K562 (cell line): Measurements from ENCODE around the gene GALNS.

Experiments used
- CEBPB ChIP-seq: fragments of 450-650 bp; IDR thresholded peaks from 2 replicates; pipeline ENCODE4 v1.6.1; 2016; ENCODE audit warnings: missing genetic modification characterization, missing compliant biosample characterization
- EZH2 ChIP-seq: IDR thresholded peaks from 2 replicates; pipeline ENCODE4 v1.6.1; 2012; ENCODE audit warnings: low read depth, mild to moderate bottlenecking, inconsistent platforms, low read length, borderline replicate concordance
- FOXK1 ChIP-seq: sonication (generic); formaldehyde crosslinking; IDR thresholded peaks from 2 replicates; pipeline ENCODE4 v1.8.0; 2022; ENCODE audit warnings: missing genetic modification reagents, mild to moderate bottlenecking, borderline replicate concordance
- HDAC6 ChIP-seq: IDR thresholded peaks from 2 replicates; pipeline ENCODE4 v1.6.1; 2012; ENCODE audit warnings: low read depth, mild to moderate bottlenecking, control low read depth, inconsistent platforms, low read length, moderate library complexity
- JUNB ChIP-seq: fragments of 450-650 bp; formaldehyde crosslinking; conservative IDR thresholded peaks from 2 replicates; pipeline ENCODE4 v1.4.0; 2020; ENCODE audit warnings: mild to moderate bottlenecking
- MAX ChIP-seq: sonication (generic); formaldehyde crosslinking; IDR thresholded peaks from 2 replicates; pipeline ENCODE4 v1.9.0; 2022; ENCODE audit warnings: mild to moderate bottlenecking, missing genetic modification reagents
- NCOA2 ChIP-seq, 2 experiments: fragments of 450-650 bp; IDR thresholded peaks; 2 replicates each; pipeline ENCODE4 v1.6.1; 2018; ENCODE audit warnings: mild to moderate bottlenecking in 2 of 2, moderate library complexity in 1 of 2; ENCODE audit not compliant: partially characterized antibody in 2 of 2
- RBM34 ChIP-seq: fragments of 200-400 bp; formaldehyde crosslinking; IDR thresholded peaks from 2 replicates; pipeline ENCODE4 v1.6.1; 2018; ENCODE audit warnings: low read length, borderline replicate concordance; ENCODE audit not compliant: insufficient read depth
- RFX5 ChIP-seq: IDR thresholded peaks from 2 replicates; pipeline ENCODE4 v1.6.1; 2011; ENCODE audit warnings: low read depth, mild to moderate bottlenecking, improper control_type of control experiment, low read length
- SRF ChIP-seq, 2 experiments: fragments of 250-450, 450-650 bp in 1 of 2; sonication (Bioruptor Pico) in 1 of 2; sonication (generic) in 1 of 2; formaldehyde crosslinking; IDR thresholded peaks; 2 replicates each; pipeline versions ENCODE4 v1.5.0 to v1.5.1; 2020 to 2022; ENCODE audit warnings: mild to moderate bottlenecking in 1 of 2, missing genetic modification reagents in 1 of 2
- ZBTB7A ChIP-seq: IDR thresholded peaks from 2 replicates; pipeline ENCODE4 v1.6.1; 2011; ENCODE audit warnings: low read depth, mild to moderate bottlenecking, low read length, moderate library complexity, borderline replicate concordance; ENCODE audit not compliant: control insufficient read depth
- ZNF398 ChIP-seq: fragments of 250-450 bp; sonication (Bioruptor Pico); IDR thresholded peaks from 2 replicates; pipeline ENCODE4 v1.8.0; 2021; ENCODE audit warnings: moderate library complexity, mild to moderate bottlenecking, inconsistent platforms
- ZNF436 ChIP-seq: fragments of 250-450, 450-650 bp; sonication (Bioruptor Pico); formaldehyde crosslinking; IDR thresholded peaks from 2 replicates; pipeline ENCODE4 v1.7.0; 2020; ENCODE audit warnings: mild to moderate bottlenecking
- TF ChIP-seq, protein P1 (sequence below), 3 experiments: IDR thresholded peaks in 2 of 3; conservative IDR thresholded peaks in 1 of 3; 2 replicates each; pipeline ENCODE4 v1.5.1; 2011 to 2012; ENCODE audit warnings: low read length in 3 of 3, mild to moderate bottlenecking in 3 of 3, control low read depth in 2 of 3, improper control_type of control experiment in 1 of 3, inconsistent platforms in 1 of 3, low read depth in 1 of 3, mixed read lengths in 1 of 3, moderate library complexity in 1 of 3; ENCODE audit not compliant: insufficient read depth in 2 of 3

GRCh38 chr16:88838566-88838965 lies 18.2 kb downstream of the GALNS start:
- TF ChIP-seq, protein P1, sequence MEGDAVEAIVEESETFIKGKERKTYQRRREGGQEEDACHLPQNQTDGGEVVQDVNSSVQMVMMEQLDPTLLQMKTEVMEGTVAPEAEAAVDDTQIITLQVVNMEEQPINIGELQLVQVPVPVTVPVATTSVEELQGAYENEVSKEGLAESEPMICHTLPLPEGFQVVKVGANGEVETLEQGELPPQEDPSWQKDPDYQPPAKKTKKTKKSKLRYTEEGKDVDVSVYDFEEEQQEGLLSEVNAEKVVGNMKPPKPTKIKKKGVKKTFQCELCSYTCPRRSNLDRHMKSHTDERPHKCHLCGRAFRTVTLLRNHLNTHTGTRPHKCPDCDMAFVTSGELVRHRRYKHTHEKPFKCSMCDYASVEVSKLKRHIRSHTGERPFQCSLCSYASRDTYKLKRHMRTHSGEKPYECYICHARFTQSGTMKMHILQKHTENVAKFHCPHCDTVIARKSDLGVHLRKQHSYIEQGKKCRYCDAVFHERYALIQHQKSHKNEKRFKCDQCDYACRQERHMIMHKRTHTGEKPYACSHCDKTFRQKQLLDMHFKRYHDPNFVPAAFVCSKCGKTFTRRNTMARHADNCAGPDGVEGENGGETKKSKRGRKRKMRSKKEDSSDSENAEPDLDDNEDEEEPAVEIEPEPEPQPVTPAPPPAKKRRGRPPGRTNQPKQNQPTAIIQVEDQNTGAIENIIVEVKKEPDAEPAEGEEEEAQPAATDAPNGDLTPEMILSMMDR (IDR thresholded peaks at IDR 0.05 in 2 of 3, conservative IDR thresholded peaks at IDR 0.05 in 1 of 3; ENCODE audit: insufficient read depth in 2 of 3, low read depth in 1 of 3, low read length in 3 of 3) = no peak
- TF ChIP-seq ZNF398 (no peak), JUNB (CRISPR knock-in tag) (no peak), ZBTB7A (no peak), NCOA2 (IDR thresholded peaks at IDR 0.05; ENCODE audit: partially characterized antibody in 2 of 2) (no peak), SRF (CRISPR knock-in tag; IDR thresholded peaks at IDR 0.05) (no peak; a peak in 1 of 4 replicates), CEBPB (tag) (no peak), FOXK1 (CRISPR knock-in tag) (no peak), ZNF436 (no peak), RBM34 (no peak), HDAC6 (no peak), EZH2 (no peak), RFX5 (no peak), MAX (CRISPR knock-in tag) (no peak)
